Effector memory CD4-positive, alpha-beta T cell (primary cell): ENCODE data around the gene DTNBP1.

ENCODE experiments used
- DNase-seq, 3 donors: peaks; one replicate each; pipeline ENCODE4 v3.0.0-alpha.2; 2020
- H3K27ac ChIP-seq: 2 replicates; pipeline ENCODE4 v1.7.0; 2013; ENCODE audit warnings: mild to moderate bottlenecking, low read length, moderate library complexity; ENCODE audit not compliant: insufficient read depth, poor library complexity, severe bottlenecking
- H3K27me3 ChIP-seq: replicated peaks from 2 replicates; pipeline ENCODE4 v1.7.0; 2013; ENCODE audit warnings: mild to moderate bottlenecking, low read length; ENCODE audit not compliant: insufficient read depth, control insufficient read depth, poor library complexity, severe bottlenecking
- H3K36me3 ChIP-seq: 2 replicates; pipeline ENCODE4 v1.7.0; 2013; ENCODE audit warnings: mild to moderate bottlenecking, low read length, moderate library complexity; ENCODE audit not compliant: control insufficient read depth, insufficient read depth
- H3K4me1 ChIP-seq: 2 replicates; pipeline ENCODE4 v1.7.0; 2013; ENCODE audit warnings: low read length, mild to moderate bottlenecking; ENCODE audit not compliant: control insufficient read depth, insufficient read depth, poor library complexity, severe bottlenecking
- H3K4me3 ChIP-seq: 2 replicates; pipeline ENCODE4 v1.7.0; 2013; ENCODE audit warnings: low read length, low read depth, mild to moderate bottlenecking; ENCODE audit not compliant: insufficient read depth, poor library complexity, severe bottlenecking
- H3K9me3 ChIP-seq: 2 replicates; pipeline ENCODE4 v1.7.0; 2013; ENCODE audit warnings: mild to moderate bottlenecking, low read length, moderate library complexity; ENCODE audit not compliant: control insufficient read depth

DTNBP1 gene

DNA sequence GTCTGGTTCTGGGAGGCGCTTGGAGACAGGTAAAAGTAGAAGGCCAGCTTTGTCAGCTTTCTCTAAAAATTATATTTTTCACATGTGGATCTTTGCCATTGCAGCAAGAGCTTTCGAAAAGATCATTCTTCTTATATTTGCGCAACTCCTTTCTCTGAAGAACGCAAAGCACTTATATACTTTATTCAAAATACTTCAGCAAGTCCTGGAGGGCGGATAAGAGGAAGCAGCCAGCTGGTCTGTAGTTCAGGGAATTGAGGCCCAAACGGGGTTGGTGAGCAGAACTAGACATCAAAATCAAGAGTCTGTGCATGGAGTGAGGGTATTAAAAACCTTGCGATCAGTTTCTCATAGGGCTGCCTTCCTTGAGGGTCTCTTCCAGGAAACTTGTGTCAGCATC is 182.3 kb downstream of the DTNBP1 start:
- H3K27me3 ChIP-seq: no peaks in the 10 kb centered on the region
- no peak overlapping the region for H3K4me3 ChIP-seq
- H3K27ac ChIP-seq: no peak overlapping the region
- no peaks in the 10 kb centered on the region for H3K36me3 ChIP-seq
- H3K9me3 ChIP-seq: no peaks in the 10 kb centered on the region
- DNase-seq: no peak
- H3K4me1 ChIP-seq: no peaks in the 10 kb centered on the region

DNA sequence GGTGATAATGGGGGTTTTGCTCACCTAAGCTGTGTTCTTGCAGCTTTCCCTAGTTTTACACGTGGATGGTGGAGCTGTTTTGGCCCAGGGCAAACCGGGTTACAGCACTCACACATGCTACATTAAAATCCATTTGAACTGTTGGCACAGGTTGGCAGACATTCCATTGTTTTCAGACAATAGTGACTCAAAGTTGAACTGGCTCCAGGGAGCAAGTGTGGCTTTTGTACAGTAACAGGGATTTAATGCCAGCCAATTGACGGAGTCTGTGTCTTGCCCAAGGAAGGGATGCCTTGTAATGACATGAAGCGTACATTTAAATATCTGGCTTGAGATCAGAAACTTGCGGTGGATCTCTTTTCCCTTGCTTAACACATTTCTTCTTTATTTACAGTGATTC is 183.1 kb downstream of the DTNBP1 start:
- H3K4me1 ChIP-seq: no peaks in the 10 kb centered on the region
- H3K36me3 ChIP-seq: no peaks in the 10 kb centered on the region
- H3K27me3 ChIP-seq: no peaks in the 10 kb centered on the region
- H3K9me3 ChIP-seq: no peaks in the 10 kb centered on the region
- no peak overlapping the region for H3K27ac ChIP-seq
- no peak overlapping the region for H3K4me3 ChIP-seq
- DNase-seq: no peak

DNA sequence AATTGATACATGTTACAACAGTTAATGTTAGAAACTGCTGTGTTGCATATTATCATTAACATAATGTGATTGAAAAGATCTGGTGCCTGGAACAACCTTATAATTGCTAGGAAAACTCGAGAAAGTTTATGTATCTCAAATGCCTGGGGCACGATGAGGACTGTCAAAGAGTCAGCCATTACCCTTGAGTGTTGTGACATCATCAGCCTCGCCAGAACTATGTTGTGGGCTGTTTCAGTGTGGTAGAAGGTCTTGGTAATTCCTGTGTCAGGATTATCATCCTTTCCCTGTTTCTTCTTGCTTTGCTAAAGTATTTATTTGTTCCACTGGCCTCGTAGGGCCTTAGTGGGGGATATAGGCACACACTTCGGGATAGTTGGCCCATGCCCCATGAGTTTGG is 185.1 kb downstream of the DTNBP1 start:
- no peaks in the 10 kb centered on the region for H3K9me3 ChIP-seq
- H3K27ac ChIP-seq: no peak overlapping the region
- H3K4me3 ChIP-seq: no peak overlapping the region
- no peaks in the 10 kb centered on the region for H3K36me3 ChIP-seq
- H3K27me3 ChIP-seq: no peaks in the 10 kb centered on the region
- H3K4me1 ChIP-seq: no peaks in the 10 kb centered on the region
- DNase-seq: no peak

DNA sequence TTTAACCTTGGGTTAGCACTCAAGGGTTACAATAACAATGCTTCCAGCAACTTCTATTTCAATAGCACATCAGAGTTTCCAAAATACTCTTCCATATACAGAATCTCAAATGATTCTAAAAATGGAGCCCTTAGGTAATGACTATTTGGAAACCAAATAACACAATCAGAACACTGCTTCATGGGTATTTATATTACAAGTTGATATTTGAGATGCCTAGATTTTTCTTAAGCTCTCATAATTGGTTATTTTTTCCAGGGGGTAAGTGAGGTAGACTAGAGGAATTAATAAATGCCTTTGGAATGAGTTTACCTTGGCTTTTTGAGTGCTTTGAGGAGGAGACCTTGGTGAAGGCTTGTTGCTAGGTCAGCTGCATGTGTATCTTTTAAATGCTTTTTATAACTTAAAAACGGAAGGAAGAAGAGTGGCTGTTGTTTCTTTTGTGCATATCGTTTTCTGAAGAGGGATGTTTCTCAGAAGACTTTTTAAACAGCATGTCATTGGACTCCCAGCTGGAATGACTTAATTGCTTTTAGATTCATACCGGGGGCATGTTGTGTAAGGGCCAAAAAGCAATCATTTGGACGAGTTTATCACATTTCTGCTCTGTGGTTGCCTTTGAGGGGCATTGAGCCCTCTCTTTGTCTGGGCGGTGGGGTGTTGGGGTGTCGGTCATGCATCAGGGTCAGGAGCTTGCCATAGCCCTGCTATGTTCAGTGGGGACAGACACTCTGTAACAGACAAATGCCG is 186.0 kb downstream of the DTNBP1 start:
- Histone ChIP-seq H3K27ac (no peak overlapping the region), H3K27me3 (no peaks in the 10 kb centered on the region), H3K36me3 (no peaks in the 10 kb centered on the region), H3K4me3 (no peak overlapping the region), H3K9me3 (no peaks in the 10 kb centered on the region), H3K4me1 (no peaks in the 10 kb centered on the region)
- no peak for DNase-seq

DNA sequence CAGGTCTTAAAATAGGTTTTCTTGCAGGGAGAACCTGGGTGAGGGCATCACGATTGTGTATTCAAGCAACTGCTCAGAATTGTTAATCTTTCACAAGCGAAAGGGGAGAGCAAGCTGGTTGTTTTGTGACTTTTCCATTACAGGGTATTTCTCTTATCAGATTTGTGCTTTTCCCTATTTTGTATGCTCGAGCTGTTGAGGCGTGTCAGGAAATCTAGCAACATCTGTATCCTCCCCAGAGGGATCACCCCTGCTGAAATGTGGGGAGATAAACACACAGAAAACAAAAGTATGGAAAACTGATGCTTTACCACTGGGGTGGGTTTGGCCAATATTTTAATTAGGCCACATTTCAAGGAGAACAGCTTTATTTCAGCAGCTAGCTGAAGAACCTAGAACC is 187.0 kb downstream of the DTNBP1 start:
- no peak for DNase-seq
- Histone ChIP-seq H3K4me1 (no peaks in the 10 kb centered on the region), H3K9me3 (no peaks in the 10 kb centered on the region), H3K4me3 (no peak overlapping the region), H3K27ac (no peak overlapping the region), H3K27me3 (no peaks in the 10 kb centered on the region), H3K36me3 (no peaks in the 10 kb centered on the region)

DNA sequence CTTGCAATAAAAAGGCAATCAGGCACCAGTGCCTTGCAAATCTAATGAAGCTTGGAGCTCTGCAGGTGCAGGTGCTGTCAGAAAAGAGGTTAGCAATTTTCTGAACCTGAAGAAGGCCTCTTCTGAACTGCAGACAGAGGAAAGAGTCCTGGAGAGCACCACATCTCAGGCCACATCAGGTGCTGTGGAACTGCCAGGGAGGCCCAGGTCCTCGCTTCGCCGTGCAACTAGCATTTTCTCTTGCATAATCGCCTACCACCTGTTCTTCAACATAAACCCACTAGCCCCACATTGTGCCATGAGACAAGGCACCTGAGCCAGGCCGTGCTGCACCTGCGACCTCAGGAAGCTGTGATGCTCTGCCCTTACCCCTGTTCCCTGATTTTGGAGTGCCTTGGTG is 187.6 kb downstream of the DTNBP1 start:
- H3K27ac ChIP-seq: no peak overlapping the region

DNA sequence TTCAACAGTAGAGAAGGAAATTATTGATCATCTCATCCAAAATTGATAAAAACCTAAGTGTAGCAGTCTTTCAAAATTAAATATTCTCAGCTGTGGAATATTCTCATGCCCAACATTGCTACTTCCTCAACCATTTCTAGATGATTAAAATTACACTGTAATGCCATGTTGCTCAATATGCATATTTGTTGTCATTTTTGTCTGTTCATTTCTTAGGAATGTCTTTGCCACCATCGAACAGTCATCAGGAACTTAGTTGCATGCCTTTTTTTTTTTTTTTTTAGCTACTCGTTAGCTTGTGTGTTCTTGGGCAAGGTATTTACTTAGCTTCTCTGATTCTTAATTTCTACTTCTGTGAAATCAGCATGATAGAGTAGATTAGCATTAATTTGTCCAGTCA is 188.6 kb downstream of the DTNBP1 start:
- DNase-seq: no peak
- Histone ChIP-seq H3K4me3 (no peak overlapping the region), H3K27ac (no peak overlapping the region), H3K9me3 (no peaks in the 10 kb centered on the region), H3K27me3 (no peaks in the 10 kb centered on the region), H3K36me3 (peaks cover 11% of the 10 kb centered on the region), H3K4me1 (no peaks in the 10 kb centered on the region)

More for the DNA sequence above, 187.6 kb downstream of the DTNBP1 start:
- H3K4me3 ChIP-seq: no peak overlapping the region
- DNase-seq: no peak
- peaks cover 5% of the 10 kb centered on the region for H3K36me3 ChIP-seq
- H3K9me3 ChIP-seq: no peaks in the 10 kb centered on the region
- H3K27me3 ChIP-seq: no peaks in the 10 kb centered on the region
- H3K4me1 ChIP-seq: no peaks in the 10 kb centered on the region

DNA sequence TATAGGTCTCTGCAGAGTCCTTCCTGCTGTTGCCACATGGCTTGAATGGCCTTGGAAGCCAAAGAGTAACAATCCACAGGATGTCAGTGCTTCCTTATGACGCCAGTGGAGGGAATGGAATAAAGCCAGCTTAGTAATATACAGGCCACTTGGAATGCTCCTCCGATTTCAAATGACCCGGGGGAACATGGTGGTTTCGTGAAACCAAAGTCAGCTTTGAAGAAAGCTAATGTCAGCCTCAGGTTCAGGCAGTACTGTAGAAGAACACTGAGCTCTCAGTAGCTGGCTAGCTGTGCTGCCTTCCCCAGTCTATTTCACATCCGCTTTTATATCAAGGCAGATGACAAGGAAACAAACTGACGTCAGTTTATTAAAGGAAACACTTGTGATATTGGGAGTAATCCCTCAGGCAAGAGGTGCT is 189.1 kb downstream of the DTNBP1 start:
- no peaks in the 10 kb centered on the region for H3K9me3 ChIP-seq
- H3K27ac ChIP-seq: no peak overlapping the region
- H3K4me3 ChIP-seq: no peak overlapping the region
- DNase-seq: no peak
- no peaks in the 10 kb centered on the region for H3K4me1 ChIP-seq
- H3K36me3 ChIP-seq: peaks cover 11% of the 10 kb centered on the region
- no peaks in the 10 kb centered on the region for H3K27me3 ChIP-seq

DNA sequence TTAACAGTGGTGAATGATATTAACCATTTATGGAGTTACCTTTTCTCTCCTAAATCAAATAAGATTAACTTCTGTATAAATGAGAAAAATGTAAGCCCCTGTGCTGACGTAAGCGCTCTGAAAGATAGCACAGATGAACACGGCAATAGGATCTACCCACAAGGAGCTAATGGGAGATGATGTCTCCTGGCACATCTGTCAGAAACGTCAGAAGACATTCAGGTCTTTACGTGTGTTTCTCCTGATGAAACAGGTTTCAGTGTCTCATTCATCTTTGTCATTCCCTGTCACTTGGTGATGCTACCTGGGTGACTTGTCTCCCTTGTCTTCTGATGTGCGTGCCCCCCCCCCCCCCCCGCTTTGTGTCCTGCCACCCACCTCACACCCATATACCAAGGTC is 189.7 kb downstream of the DTNBP1 start:
- no peak for DNase-seq

More for the DNA sequence above, 189.7 kb downstream of the DTNBP1 start:
- H3K4me3 ChIP-seq: no peak overlapping the region
- H3K27me3 ChIP-seq: no peaks in the 10 kb centered on the region
- H3K27ac ChIP-seq: no peak overlapping the region
- no peaks in the 10 kb centered on the region for H3K9me3 ChIP-seq
- no peaks in the 10 kb centered on the region for H3K4me1 ChIP-seq
- H3K36me3 ChIP-seq: peaks cover 11% of the 10 kb centered on the region
